AG04449 (cell line): ENCODE measurements around the gene GLOD4.

Source experiments
- CTCF ChIA-PET: fragments of 350-600 bp; formaldehyde crosslinking; extraction: SDS; loops from one replicate; lab custom pipeline; 2021; ENCODE audit warnings: antibody characterized with exemption; lab: Yijun Ruan, JAX
- POLR2A ChIA-PET: fragments of 400-600, 350-600 bp; formaldehyde crosslinking; extraction: SDS; loops from one replicate; lab custom pipeline; 2020; ENCODE audit warnings: antibody characterized with exemption, inconsistent platforms; lab: Yijun Ruan, JAX
- DNase-seq: peaks from one replicate; pipeline ENCODE4 v3.0.0-alpha.2; 2010; ENCODE audit warnings: low read depth, low spot score
- H3K4me3 ChIP-seq: 2 replicates; pipeline ENCODE4 v1.5.1; 2011; ENCODE audit warnings: low read depth, mild to moderate bottlenecking, control low read depth, low read length
- CTCF ChIP-seq: IDR thresholded peaks from one replicate; pipeline ENCODE4 v1.5.1; 2011; ENCODE audit warnings: mild to moderate bottlenecking, moderate library complexity, low read length, control low read depth, inconsistent platforms; ENCODE audit not compliant: insufficient read depth; ENCODE audit errors: missing control alignments

GLOD4 gene

GRCh38 chr17:798246-798645, 16.2 kb upstream of the GLOD4 start:
- no peak for DNase-seq
- H3K4me3 ChIP-seq = no peak overlapping the region
- CTCF ChIA-PET = interaction anchor here (0.9 to 9.3 kb wide), 7 partner anchors 45 to 386 kb away, joined by 3 to 157 read pairs (median 4); partner anchors contain the start of gene NXN
- no peak for TF ChIP-seq CTCF
- POLR2A ChIA-PET = no interaction called here

GRCh38 chr17:797236-797840, 15.3 kb upstream of the GLOD4 start:
- no peak for TF ChIP-seq CTCF
- ChIA-PET POLR2A (no interaction called here), CTCF (interaction anchor here (0.9 to 9.3 kb wide), 11 partner anchors 45 to 385 kb away, joined by 3 to 157 read pairs (median 4); partner anchors contain the start of genes NXN and TIMM22)
- H3K4me3 ChIP-seq = no peak overlapping the region
- no peak for DNase-seq

GRCh38 chr17:796609-797008, 14.5 kb upstream of the GLOD4 start:
- ChIA-PET CTCF (interaction anchor here (1.0 to 9.3 kb wide), 5 partner anchors 50 to 200 kb away, joined by 3 to 157 read pairs (median 5); partner anchors contain the start of genes NXN and TIMM22), POLR2A (no interaction called here)
- TF ChIP-seq CTCF = no peak
- DNase-seq = no peak
- no peak overlapping the region for H3K4me3 ChIP-seq

DNA sequence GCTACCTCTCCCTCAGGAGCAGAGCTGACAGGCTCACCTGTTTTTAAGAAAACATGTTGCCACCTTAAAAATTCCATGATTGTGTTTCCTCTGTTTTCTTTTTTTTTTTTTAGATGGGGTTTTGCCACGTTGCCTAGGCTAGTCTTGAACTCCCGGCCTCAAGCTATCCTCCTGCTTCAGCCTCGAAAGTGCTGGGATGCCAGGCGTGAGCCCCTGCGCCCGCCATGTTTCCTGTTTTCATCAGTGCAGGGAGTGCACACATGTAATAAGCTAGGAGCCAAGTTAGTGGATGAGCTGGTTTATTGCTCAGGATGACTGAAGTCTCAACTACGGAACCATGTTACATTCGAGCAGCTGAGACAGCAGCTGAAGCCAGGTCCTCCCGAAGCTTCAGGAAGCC, 13.6 kb upstream of the GLOD4 start:
- ChIA-PET CTCF (interaction anchor here (0.7 to 9.3 kb wide), 21 partner anchors 10 to 262 kb away, joined by 3 to 157 read pairs (median 5); partner anchors contain the start of genes NXN and TIMM22), POLR2A (interaction anchor here (1.8 kb wide), 1 partner anchor 185 kb away, joined by 4 read pairs; no protein-coding TSS in a partner anchor)
- DNase-seq = no peak
- TF ChIP-seq CTCF = no peak
- H3K4me3 ChIP-seq = no peak overlapping the region

DNA sequence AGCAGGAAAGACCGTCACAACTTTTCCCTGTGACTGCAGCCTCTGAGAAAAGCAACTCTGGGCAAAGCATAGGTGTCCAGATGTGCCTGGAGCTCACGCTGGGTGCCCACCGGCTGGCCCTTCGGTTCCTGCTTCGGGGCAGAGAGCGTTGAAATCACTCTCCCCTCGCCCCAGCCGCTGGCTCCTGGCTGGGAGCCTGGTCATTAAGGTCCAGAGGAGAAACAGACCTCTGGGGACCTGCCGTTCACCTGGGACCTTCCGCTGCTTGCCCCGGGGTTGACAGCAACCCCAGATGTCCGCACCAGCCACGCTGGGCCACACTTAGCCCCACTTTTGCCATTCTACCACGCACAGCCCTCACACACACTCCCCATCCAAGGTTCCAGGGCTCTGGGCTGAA, 13.2 kb upstream of the GLOD4 start:
- ChIA-PET CTCF (interaction anchor here (0.7 to 9.3 kb wide), 24 partner anchors 10 to 263 kb away, joined by 3 to 157 read pairs (median 4); partner anchors contain the start of genes NXN and TIMM22), POLR2A (interaction anchor here (1.8 kb wide), 1 partner anchor 186 kb away, joined by 4 read pairs; no protein-coding TSS in a partner anchor)
- H3K4me3 ChIP-seq = peak overlapping the region; percentile 3; the same call in 1 of the 2 replicates

More for the DNA sequence above, 13.2 kb upstream of the GLOD4 start:
- no peak for TF ChIP-seq CTCF
- DNase-seq = no peak
